Heart left ventricle (tissue), 13 donors: ENCODE measurements around the gene VAC14.

Experiments
- CTCF ChIP-seq, 12 donors: fragments of 200-600 bp; sonication (generic) in 4 of 12; IDR thresholded peaks; one replicate each; pipeline versions ENCODE4 v1.5.0 to v1.8.0; 2018 to 2022; ENCODE audit warnings: antibody characterized with exemption in 12 of 12, mild to moderate bottlenecking in 5 of 12
- POLR2A ChIP-seq, 2 donors: fragments of 450-650 bp; IDR thresholded peaks; one replicate each; pipeline ENCODE4 v1.6.1; 2017; ENCODE audit warnings: antibody characterized with exemption in 2 of 2, mild to moderate bottlenecking in 2 of 2, moderate library complexity in 2 of 2
- donor health status: ischemic (EF 13 %, LVEDD 7.1; RV severe dilation, severe dysfunction).
- donor health status: DM: no; HTN: yes; CAD: no.
- donor health status: DM: no; HTN: no; CAD: no.
- donor health status: ischemic (EF 25% LVEDD 6.9; RV normal size, moderate dysfunction).
- donor health status: ischemic (EF 25% LVEDD 5.7; RV mildly dilated, moderate dysfunction).
- donor health status: ischemic (EF 35%, LVEDD 5.7; RV mildly dilated, moderate dysfunction).
- donor health status: nonischemic (EF 11% LVEDD 7.7; RV severe dilation, severe dysfunction).
- donor health status: DM: yes; HTN: yes; CAD: no.
- donor health status: PGD.
- donor health status: ischemic (EF 29% LVEDD 5.4; RV normal size, mild dysfunction).
- donor health status: nonischemic (EF 23%, LVEDD 6.1; RV moderate dilation, normal function).

- TF ChIP-seq CTCF (IDR thresholded peaks at IDR 0.05) (peak in 8 of 12 donors; percentile 6 to 49 (median 25)), POLR2A (IDR thresholded peaks at IDR 0.05) (no peak)
Observed at GRCh38 chr16:70703041-70703834, 97.7 kb downstream of the VAC14 start.
